GM12878 (cell line): ENCODE results near the gene MDM4.

ENCODE experiments used
- CHD2 ChIP-seq: IDR thresholded peaks from 2 replicates; pipeline ENCODE4 v1.6.1; 2011; ENCODE audit warnings: low read depth, low read length, improper control_type of control experiment, borderline replicate concordance
- CHD4 ChIP-seq: fragments of 200-600 bp; sonication (generic); IDR thresholded peaks from 2 replicates; pipeline ENCODE4 v1.6.1; 2016; ENCODE audit warnings: mild to moderate bottlenecking
- FOXM1 ChIP-seq: IDR thresholded peaks from 2 replicates; pipeline ENCODE4 v1.6.1; 2012; ENCODE audit warnings: low read depth, mild to moderate bottlenecking, inconsistent platforms, low read length, moderate library complexity
- JUND ChIP-seq: IDR thresholded peaks from 2 replicates; pipeline ENCODE4 v1.6.1; 2012; ENCODE audit warnings: low read depth, mild to moderate bottlenecking, low read length, improper control_type of control experiment, moderate library complexity
- KLF5 ChIP-seq: fragments of 450-650 bp; IDR thresholded peaks from 2 replicates; pipeline ENCODE4 v1.6.1; 2014; ENCODE audit warnings: mild to moderate bottlenecking; ENCODE audit not compliant: partially characterized antibody
- NFIC ChIP-seq: IDR thresholded peaks from 2 replicates; pipeline ENCODE4 v1.6.1; 2012; ENCODE audit warnings: low read depth, mild to moderate bottlenecking, inconsistent platforms, low read length, moderate library complexity
- NFYB ChIP-seq: IDR thresholded peaks from 2 replicates; pipeline ENCODE4 v1.6.1; 2011; ENCODE audit warnings: low read depth, mild to moderate bottlenecking, low read length, improper control_type of control experiment, moderate library complexity; ENCODE audit not compliant: insufficient read depth
- POLR2A ChIP-seq: IDR thresholded peaks from 2 replicates; pipeline ENCODE4 v1.6.1; 2011; ENCODE audit warnings: low read depth, mild to moderate bottlenecking, low read length
- POLR2AphosphoS2 ChIP-seq: IDR thresholded peaks from 2 replicates; pipeline ENCODE4 v1.6.1; 2011; ENCODE audit warnings: low read depth, mild to moderate bottlenecking, low read length, improper control_type of control experiment, moderate library complexity
- TF ChIP-seq, protein P1 (sequence below), 3 experiments: IDR thresholded peaks in 2 of 3; conservative IDR thresholded peaks in 1 of 3; 2 replicates each; pipeline ENCODE4 v1.5.1; 2011; ENCODE audit warnings: low read depth in 3 of 3, low read length in 3 of 3, mild to moderate bottlenecking in 3 of 3, control low read depth in 2 of 3, moderate library complexity in 2 of 3, inconsistent platforms in 1 of 3, mixed read lengths in 1 of 3; ENCODE audit not compliant: control insufficient read depth in 2 of 3, insufficient read depth in 1 of 3; ENCODE audit errors: extremely low read depth in 1 of 3

DNA sequence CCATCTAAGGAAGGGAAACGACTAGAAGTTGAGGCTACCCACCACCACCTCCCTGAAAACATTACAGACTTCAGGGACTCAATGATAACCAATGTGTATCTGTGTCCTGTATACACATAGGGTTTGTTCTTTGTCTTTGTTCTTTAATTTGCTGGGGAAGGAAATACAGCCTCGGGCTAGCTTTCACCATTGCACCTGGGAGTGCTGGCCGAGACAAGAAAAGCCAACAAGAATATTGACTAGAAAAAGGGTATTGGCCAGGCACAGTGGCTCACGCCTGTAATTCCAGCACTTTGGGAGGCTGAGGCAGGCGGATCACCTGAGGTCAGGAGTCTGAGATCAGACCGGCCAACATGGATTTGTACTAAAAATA is 50.4 kb downstream of the MDM4 start:
- TF ChIP-seq NFYB (no peak), POLR2A (no peak), FOXM1 (no peak), NFIC (no peak), KLF5 (no peak), JUND (no peak), CHD2 (no peak), CHD4 (no peak), POLR2AphosphoS2 (no peak)
- TF ChIP-seq, protein P1, sequence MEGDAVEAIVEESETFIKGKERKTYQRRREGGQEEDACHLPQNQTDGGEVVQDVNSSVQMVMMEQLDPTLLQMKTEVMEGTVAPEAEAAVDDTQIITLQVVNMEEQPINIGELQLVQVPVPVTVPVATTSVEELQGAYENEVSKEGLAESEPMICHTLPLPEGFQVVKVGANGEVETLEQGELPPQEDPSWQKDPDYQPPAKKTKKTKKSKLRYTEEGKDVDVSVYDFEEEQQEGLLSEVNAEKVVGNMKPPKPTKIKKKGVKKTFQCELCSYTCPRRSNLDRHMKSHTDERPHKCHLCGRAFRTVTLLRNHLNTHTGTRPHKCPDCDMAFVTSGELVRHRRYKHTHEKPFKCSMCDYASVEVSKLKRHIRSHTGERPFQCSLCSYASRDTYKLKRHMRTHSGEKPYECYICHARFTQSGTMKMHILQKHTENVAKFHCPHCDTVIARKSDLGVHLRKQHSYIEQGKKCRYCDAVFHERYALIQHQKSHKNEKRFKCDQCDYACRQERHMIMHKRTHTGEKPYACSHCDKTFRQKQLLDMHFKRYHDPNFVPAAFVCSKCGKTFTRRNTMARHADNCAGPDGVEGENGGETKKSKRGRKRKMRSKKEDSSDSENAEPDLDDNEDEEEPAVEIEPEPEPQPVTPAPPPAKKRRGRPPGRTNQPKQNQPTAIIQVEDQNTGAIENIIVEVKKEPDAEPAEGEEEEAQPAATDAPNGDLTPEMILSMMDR (IDR thresholded peaks at IDR 0.05 in 2 of 3, conservative IDR thresholded peaks at IDR 0.05 in 1 of 3; ENCODE audit: control insufficient read depth in 2 of 3, extremely low read depth in 1 of 3, insufficient read depth in 1 of 3, low read depth in 3 of 3, low read length in 3 of 3), result no peak
